ENCODE measurements around the gene NR2F1-AS1. TPM values are rescaled to one million over a fixed set of nuclear protein-coding genes. Genes with fewer than 3 reads are reported as not detected.

NR2F1-AS1 gene
- total RNA-seq, 2 experiments from 2014 or later: not detected

GRCh38 chr5:93580063-93580926, 724 bp downstream of the NR2F1-AS1 start:
- Histone ChIP-seq H3K9me2 (ENCODE audit: insufficient read depth, low read length) (no peaks in the 10 kb centered on the region), H3K4me1 (ENCODE audit: insufficient read depth, low read length, poor library complexity, severe bottlenecking) (no peaks in the 10 kb centered on the region), H3K4me3 (ENCODE audit: low read depth, low read length, poor library complexity, severe bottlenecking) (no peak overlapping the region), H3K27ac (ENCODE audit: low read depth, low read length, poor library complexity, severe bottlenecking) (no peak overlapping the region), H2AFZ (ENCODE audit: low read length) (no peak overlapping the region), H3K9me3 (ENCODE audit: low read length) (no peaks in the 10 kb centered on the region), H3K4me2 (ENCODE audit: low read length) (no peak overlapping the region), H3K36me3 (ENCODE audit: insufficient read depth, low read length) (no peaks in the 10 kb centered on the region), H4K20me1 (ENCODE audit: insufficient read depth, low read length) (no peaks in the 10 kb centered on the region), H3K79me2 (ENCODE audit: insufficient read depth, low read depth, low read length) (no peaks in the 10 kb centered on the region)
- DNase-seq (ENCODE audit: low spot score): no peak
- BruUV-seq (replicated peaks): no TSS peak
- intact Hi-C loops (cut with micrococcal nuclease; ENCODE audit: unreplicated experiment): loop anchor here (2.0 to 5.0 kb wide), 3 partner anchors 221 to 1157 kb away; no protein-coding TSS in a partner anchor
- POLR2A ChIA-PET: no interaction called here
- TF ChIP-seq EZH2phosphoT487 (IDR thresholded peaks at IDR 0.05; ENCODE audit: borderline replicate concordance, low read depth, low read length) (no peak), CTCF (conservative IDR thresholded peaks at IDR 0.05; ENCODE audit: low read length) (no peak)
- CTCF ChIA-PET (ENCODE audit: unreplicated experiment): no interaction called here

- H3K79me2 ChIP-seq (ENCODE audit: insufficient read depth, low read depth, low read length): no peaks in the 10 kb centered on the region
- no peak overlapping the region for H3K27ac ChIP-seq (ENCODE audit: low read depth, low read length, poor library complexity, severe bottlenecking)
- no peaks in the 10 kb centered on the region for H4K20me1 ChIP-seq (ENCODE audit: insufficient read depth, low read length)
- BruUV-seq (replicated peaks): no TSS peak
- H3K36me3 ChIP-seq (ENCODE audit: insufficient read depth, low read length): no peaks in the 10 kb centered on the region
- H3K4me3 ChIP-seq (ENCODE audit: low read depth, low read length, poor library complexity, severe bottlenecking): no peak overlapping the region
- TF ChIP-seq CTCF (conservative IDR thresholded peaks at IDR 0.05; ENCODE audit: low read length) (no peak), EZH2phosphoT487 (IDR thresholded peaks at IDR 0.05; ENCODE audit: borderline replicate concordance, low read depth, low read length) (no peak)
- DNase-seq (ENCODE audit: low spot score): no peak
- no peak overlapping the region for H2AFZ ChIP-seq (ENCODE audit: low read length)
- POLR2A ChIA-PET: no interaction called here
- no peaks in the 10 kb centered on the region for H3K9me3 ChIP-seq (ENCODE audit: low read length)
- no peaks in the 10 kb centered on the region for H3K4me1 ChIP-seq (ENCODE audit: insufficient read depth, low read length, poor library complexity, severe bottlenecking)
- no peak overlapping the region for H3K4me2 ChIP-seq (ENCODE audit: low read length)
- CTCF ChIA-PET (ENCODE audit: unreplicated experiment): no interaction called here
- no peaks in the 10 kb centered on the region for H3K9me2 ChIP-seq (ENCODE audit: insufficient read depth, low read length)
- intact Hi-C loops (cut with micrococcal nuclease; ENCODE audit: unreplicated experiment): loop anchor here (2.0 to 5.0 kb wide), 3 partner anchors 221 to 1158 kb away; no protein-coding TSS in a partner anchor
Observed at GRCh38 chr5:93579692-93580062, 1.3 kb downstream of the NR2F1-AS1 start.

Data from OCI-LY7 (cell line).